K562 (cell line): ENCODE measurements around the gene INTS4. TPM values are rescaled to one million over a fixed set of nuclear protein-coding genes. Genes with fewer than 3 reads are reported as not detected.
"Not testable (repeated sequence)": the region's sequence is repeated elsewhere in the genome, so short reads cannot be mapped to it uniquely, and the experiment has no call there.

Experiments
- ATAC-seq: fragments of 200-7000 bp; cut with Tn5 transposase; 3 replicates; pipeline ENCODE4 v1.9.1; 2020; ENCODE audit warnings: moderate library complexity
- BruUV-seq: library from RNA; stranded (reverse); fragments of 400-500 nt; replicated peaks from 2 replicates; lab custom pipeline; 2021; lab: Mats Ljungman, UMichigan
- CTCF ChIA-PET: fragments of 300-600 bp; formaldehyde crosslinking; extraction: SDS; loops from one replicate; lab custom pipeline; 2021; ENCODE audit warnings: low intra/inter-chr PET ratio; lab: Yijun Ruan, JAX
- POLR2A ChIA-PET: fragments of 300-600, 350-650 bp; sonication (Branson Sonifier 250); formaldehyde crosslinking; extraction: SDS; loops from one replicate; lab custom pipeline; 2021; ENCODE audit warnings: antibody characterized with exemption, inconsistent platforms; lab: Yijun Ruan, JAX
- DNase-seq, 4 experiments: peaks; one replicate each; pipeline versions ENCODE4 v3.0.0 to v3.0.0-alpha.2; 2011 to 2018; ENCODE audit warnings: low spot score in 3 of 4, mixed read lengths in 3 of 4; ENCODE audit errors: extremely low read depth in 1 of 4
- FAIRE-seq: peaks from 2 replicates; lab custom pipeline; 2011; peaks lifted over from hg19 to GRCh38; lab: Jason Lieb, UNC
- H2AFZ ChIP-seq: 2 replicates; pipeline ENCODE4 v1.6.0; 2011; ENCODE audit warnings: low read depth, low read length, control low read depth, inconsistent platforms
- H3K27ac ChIP-seq: fragments of 200-600 bp; 3 replicates; pipeline ENCODE4 v1.8.0; 2011; ENCODE audit warnings: low read depth, mild to moderate bottlenecking, control low read depth, inconsistent platforms, low read length, moderate library complexity, mixed read lengths; ENCODE audit errors: extremely low read depth
- H3K27me3 ChIP-seq, 2 experiments: fragments of 300-600 bp in 1 of 2; 2 replicates in 1 of 2; 3 replicates in 1 of 2; pipeline versions ENCODE4 v1.6.0 to v1.8.0; 2011; ENCODE audit warnings: inconsistent platforms in 2 of 2, low read length in 2 of 2, mild to moderate bottlenecking in 1 of 2, mixed read lengths in 1 of 2, moderate library complexity in 1 of 2; ENCODE audit not compliant: control insufficient read depth in 2 of 2, insufficient read depth in 2 of 2
- H3K36me3 ChIP-seq: fragments of 300-600 bp; 3 replicates; pipeline ENCODE4 v1.8.0; 2011; ENCODE audit warnings: mild to moderate bottlenecking, low read length, inconsistent platforms; ENCODE audit not compliant: control insufficient read depth, insufficient read depth
- H3K4me1 ChIP-seq, 2 experiments: fragments of 200-600 bp in 1 of 2; replicated peaks in 1 of 2; 2 replicates in 1 of 2; 3 replicates in 1 of 2; pipeline versions ENCODE4 v1.5.1 to v1.8.0; 2011; ENCODE audit warnings: inconsistent platforms in 2 of 2, low read length in 2 of 2, mild to moderate bottlenecking in 1 of 2, mixed read lengths in 1 of 2, moderate library complexity in 1 of 2; ENCODE audit not compliant: control insufficient read depth in 2 of 2, insufficient read depth in 2 of 2
- H3K4me2 ChIP-seq: 2 replicates; pipeline ENCODE4 v1.6.1; 2011; ENCODE audit warnings: low read length, control low read depth, inconsistent platforms, mixed read lengths; ENCODE audit not compliant: insufficient read depth
- H3K4me3 ChIP-seq: fragments of 200-600 bp; sonication (generic), shearing (Covaris generic); 2 replicates; pipeline ENCODE4 v1.5.1; 2016; ENCODE audit warnings: control low read depth, inconsistent platforms
- H3K79me2 ChIP-seq: fragments of 200-600 bp; 3 replicates; pipeline ENCODE4 v1.8.0; 2011; ENCODE audit warnings: low read length, inconsistent platforms; ENCODE audit not compliant: control insufficient read depth, insufficient read depth
- H3K9ac ChIP-seq, 2 experiments: 2 replicates each; pipeline versions ENCODE4 v1.6.0 to v1.6.1; 2011; ENCODE audit warnings: low read depth in 2 of 2, low read length in 2 of 2, control low read depth in 1 of 2, inconsistent platforms in 1 of 2, mild to moderate bottlenecking in 1 of 2, mixed read lengths in 1 of 2; ENCODE audit not compliant: insufficient read depth in 1 of 2
- H3K9me1 ChIP-seq: one replicate; pipeline ENCODE4 v1.6.0; 2011; ENCODE audit warnings: inconsistent platforms, mild to moderate bottlenecking, low read length, moderate library complexity; ENCODE audit not compliant: control insufficient read depth, insufficient read depth
- H3K9me3 ChIP-seq: replicated peaks from 2 replicates; pipeline ENCODE4 v1.5.1; 2011; ENCODE audit warnings: low read depth, low read length, inconsistent platforms; ENCODE audit not compliant: control insufficient read depth, insufficient read depth
- H4K20me1 ChIP-seq: replicated peaks from 2 replicates; pipeline ENCODE4 v1.6.1; 2011; ENCODE audit warnings: low read length, inconsistent platforms, mixed read lengths; ENCODE audit not compliant: control insufficient read depth, insufficient read depth
- WGBS: fragments of 100-300 bp; shearing (Covaris generic); methylation state at CpG from one replicate; pipeline ENCODE4 v1.1.6; 2016; ENCODE audit warnings: low coverage, mixed read lengths; ENCODE audit not compliant: insufficient coverage; ENCODE audit errors: missing lambda C conversion rate; 5-methylcytosine and 5-hydroxymethylcytosine counted together
- in situ Hi-C: fragments of 300-500 bp; cut with MboI; formaldehyde crosslinking; loops from 4 replicates; pipeline ENCODE4 v1.15.0; 2018; ENCODE audit warnings: inconsistent platforms, mixed read lengths
- intact Hi-C: fragments of 100-400 bp; cut with micrococcal nuclease; formaldehyde crosslinking; loops from 2 replicates; pipeline ENCODE4 v1.14.2; 2022
- polyA plus RNA-seq, 8 experiments: library from polyadenylated mRNA; depleted of rRNA in 4 of 8; stranded (reverse) in 5 of 8; unstranded in 3 of 8; fragments of >200 nt; fragmentation: Nextera tagmentation in 2 of 8; fragmentation: Illumina TruSeq in 1 of 8; extraction: Ambion mirVana in 2 of 8; extraction: Trizol in 1 of 8; gene quantifications; 2 replicates each; pipeline versions ENCODE4 v1.2.1 to v1.2.3, GENCODE V29; 2011 to 2014; ENCODE audit warnings: inconsistent platforms in 1 of 8, missing spikeins in 1 of 8
- total RNA-seq, 7 experiments: library from RNA; depleted of rRNA in 6 of 7; stranded (reverse); fragments of >200 nt in 6 of 7; fragmentation: Illumina TruSeq in 2 of 7; extraction: Trizol in 2 of 7; gene quantifications; 2 replicates each; pipeline versions ENCODE4 v1.2.1 to v1.2.3, GENCODE V29; 2011 to 2021; ENCODE audit warnings: low replicate concordance in 1 of 7

INTS4 gene
- total and polyA plus RNA-seq, 9 of the 15 experiments (the other 6 are each of a cell fraction or from before 2014, with no cell fraction given), result 28.4 to 53.4 (median 44.5) TPM

DNA sequence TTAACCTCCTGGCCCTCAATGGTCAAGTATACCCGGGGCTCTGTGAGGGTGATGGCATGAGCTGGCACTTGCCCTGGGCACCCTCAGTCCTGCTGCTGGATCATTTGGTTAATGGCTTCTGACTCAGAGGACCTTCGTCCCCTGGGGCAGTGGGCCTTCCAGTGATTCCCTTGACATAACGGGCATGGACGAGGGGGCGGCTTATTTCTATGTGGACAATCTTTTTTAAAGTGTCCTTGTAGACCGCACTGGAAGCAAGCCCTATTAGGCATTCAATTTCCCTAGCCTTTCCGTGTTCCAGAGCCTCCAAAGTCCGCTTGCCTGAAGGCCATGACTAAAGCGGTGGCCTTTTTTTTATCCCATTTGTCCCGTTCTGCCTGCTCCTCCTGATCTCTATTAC lies 133.0 kb downstream of the INTS4 start:
- H3K27me3 ChIP-seq, H3K79me2 ChIP-seq, H2AFZ ChIP-seq, CTCF ChIA-PET, H3K9ac ChIP-seq, H3K9me3 ChIP-seq, POLR2A ChIA-PET, H3K4me1 ChIP-seq, H3K9me1 ChIP-seq, H3K4me2 ChIP-seq, H4K20me1 ChIP-seq, FAIRE-seq, intact Hi-C loops, ATAC-seq, BruUV-seq, H3K27ac ChIP-seq, in situ Hi-C loops, H3K4me3 ChIP-seq, DNase-seq, H3K36me3 ChIP-seq: not testable (repeated sequence)
- 55% methylated on average over 10 of the region's 10 CpGs for WGBS

DNA sequence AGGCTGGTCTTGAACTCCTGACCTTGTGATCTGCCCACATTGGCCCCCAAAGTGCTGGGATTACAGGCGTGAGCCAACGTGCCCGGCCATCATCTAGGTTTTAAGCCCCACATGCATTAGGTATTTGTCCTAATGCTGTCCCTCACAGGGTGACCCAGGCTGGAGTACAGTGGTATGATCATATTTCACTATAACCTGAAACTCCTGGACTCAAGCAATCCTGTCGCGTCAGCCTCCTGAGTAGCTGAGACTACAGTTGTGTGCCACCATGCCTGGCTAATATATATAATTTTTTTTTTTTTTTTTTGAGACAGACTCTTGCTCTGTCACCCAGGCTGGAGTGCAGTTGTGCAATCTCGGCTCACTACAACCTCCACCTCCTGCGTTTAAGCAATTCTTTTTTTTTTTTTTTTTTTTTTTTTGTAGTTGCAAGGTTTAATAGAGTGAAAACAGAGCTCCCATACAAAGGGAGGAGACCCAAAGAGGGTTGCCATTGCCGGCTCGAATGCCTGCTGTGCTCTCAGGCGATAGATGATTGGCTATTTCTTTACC lies 136.5 kb downstream of the INTS4 start:
- H3K9ac ChIP-seq, H2AFZ ChIP-seq, H3K4me2 ChIP-seq, H3K36me3 ChIP-seq, H3K79me2 ChIP-seq, H3K27ac ChIP-seq, H3K9me1 ChIP-seq, H3K4me3 ChIP-seq, CTCF ChIA-PET, H3K4me1 ChIP-seq, intact Hi-C loops, POLR2A ChIA-PET, H3K27me3 ChIP-seq, ATAC-seq, FAIRE-seq, H4K20me1 ChIP-seq, BruUV-seq, in situ Hi-C loops, DNase-seq, H3K9me3 ChIP-seq: not testable (repeated sequence)
- WGBS, result 47% methylated on average over 10 of the region's 10 CpGs
